ENCODE data around the gene TIPARP. TPM values are rescaled to one million over a fixed set of nuclear protein-coding genes. Genes with fewer than 3 reads are reported as not detected.

The TIPARP gene
- total and polyA plus RNA-seq, 2 of the 13 experiments (the other 11 are each of a cell fraction or from before 2014, with no cell fraction given), result 7.3 to 19.7 TPM

DNA sequence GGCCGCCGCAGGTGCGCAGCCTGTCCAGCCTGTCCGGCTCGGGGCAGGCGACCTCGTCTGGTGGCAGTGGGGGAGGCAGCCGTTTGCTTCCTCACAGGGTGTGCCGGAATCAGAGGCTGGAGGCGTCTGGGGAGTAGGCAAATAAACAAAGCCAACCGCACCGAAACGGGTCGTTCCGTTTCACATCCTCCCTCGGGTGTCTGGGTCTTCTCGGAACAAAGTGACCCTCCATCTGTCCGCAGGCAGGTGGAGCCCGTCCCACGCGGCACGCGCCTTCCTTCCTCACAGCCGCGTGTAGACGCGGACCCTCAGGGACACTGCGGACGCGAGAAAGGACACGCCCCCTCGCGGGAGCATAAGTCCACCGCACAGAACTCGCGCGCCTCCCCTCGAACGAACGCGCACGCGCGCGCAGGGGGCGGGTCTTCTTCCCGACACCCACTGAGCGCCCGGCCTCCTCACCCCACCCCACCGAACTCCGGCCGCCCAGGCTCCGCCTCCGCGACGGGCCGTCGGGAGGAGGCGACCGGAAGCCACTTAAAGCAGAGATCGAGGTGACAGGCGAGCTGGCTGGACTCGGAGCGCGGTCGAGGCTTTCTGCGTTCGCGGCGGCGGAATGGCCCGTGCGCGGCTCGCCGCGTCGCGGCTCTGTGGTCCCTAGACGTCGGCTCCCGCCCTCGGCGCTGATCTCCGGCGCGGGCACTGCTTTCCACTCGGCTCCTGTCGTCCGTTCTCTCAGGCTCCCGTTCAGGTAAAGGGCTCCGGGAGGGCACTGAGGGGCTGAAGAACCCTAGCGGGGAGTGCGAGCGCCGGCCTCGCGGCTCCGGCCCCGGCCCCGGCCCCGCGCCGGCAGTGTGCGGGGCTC, at the start of gene TIPARP (continued):
- TF ChIP-seq, protein P1, sequence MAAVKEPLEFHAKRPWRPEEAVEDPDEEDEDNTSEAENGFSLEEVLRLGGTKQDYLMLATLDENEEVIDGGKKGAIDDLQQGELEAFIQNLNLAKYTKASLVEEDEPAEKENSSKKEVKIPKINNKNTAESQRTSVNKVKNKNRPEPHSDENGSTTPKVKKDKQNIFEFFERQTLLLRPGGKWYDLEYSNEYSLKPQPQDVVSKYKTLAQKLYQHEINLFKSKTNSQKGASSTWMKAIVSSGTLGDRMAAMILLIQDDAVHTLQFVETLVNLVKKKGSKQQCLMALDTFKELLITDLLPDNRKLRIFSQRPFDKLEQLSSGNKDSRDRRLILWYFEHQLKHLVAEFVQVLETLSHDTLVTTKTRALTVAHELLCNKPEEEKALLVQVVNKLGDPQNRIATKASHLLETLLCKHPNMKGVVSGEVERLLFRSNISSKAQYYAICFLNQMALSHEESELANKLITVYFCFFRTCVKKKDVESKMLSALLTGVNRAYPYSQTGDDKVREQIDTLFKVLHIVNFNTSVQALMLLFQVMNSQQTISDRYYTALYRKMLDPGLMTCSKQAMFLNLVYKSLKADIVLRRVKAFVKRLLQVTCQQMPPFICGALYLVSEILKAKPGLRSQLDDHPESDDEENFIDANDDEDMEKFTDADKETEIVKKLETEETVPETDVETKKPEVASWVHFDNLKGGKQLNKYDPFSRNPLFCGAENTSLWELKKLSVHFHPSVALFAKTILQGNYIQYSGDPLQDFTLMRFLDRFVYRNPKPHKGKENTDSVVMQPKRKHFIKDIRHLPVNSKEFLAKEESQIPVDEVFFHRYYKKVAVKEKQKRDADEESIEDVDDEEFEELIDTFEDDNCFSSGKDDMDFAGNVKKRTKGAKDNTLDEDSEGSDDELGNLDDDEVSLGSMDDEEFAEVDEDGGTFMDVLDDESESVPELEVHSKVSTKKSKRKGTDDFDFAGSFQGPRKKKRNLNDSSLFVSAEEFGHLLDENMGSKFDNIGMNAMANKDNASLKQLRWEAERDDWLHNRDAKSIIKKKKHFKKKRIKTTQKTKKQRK (IDR thresholded peaks at IDR 0.05; ENCODE audit: low read length), result no peak
- TF ChIP-seq, protein P2, sequence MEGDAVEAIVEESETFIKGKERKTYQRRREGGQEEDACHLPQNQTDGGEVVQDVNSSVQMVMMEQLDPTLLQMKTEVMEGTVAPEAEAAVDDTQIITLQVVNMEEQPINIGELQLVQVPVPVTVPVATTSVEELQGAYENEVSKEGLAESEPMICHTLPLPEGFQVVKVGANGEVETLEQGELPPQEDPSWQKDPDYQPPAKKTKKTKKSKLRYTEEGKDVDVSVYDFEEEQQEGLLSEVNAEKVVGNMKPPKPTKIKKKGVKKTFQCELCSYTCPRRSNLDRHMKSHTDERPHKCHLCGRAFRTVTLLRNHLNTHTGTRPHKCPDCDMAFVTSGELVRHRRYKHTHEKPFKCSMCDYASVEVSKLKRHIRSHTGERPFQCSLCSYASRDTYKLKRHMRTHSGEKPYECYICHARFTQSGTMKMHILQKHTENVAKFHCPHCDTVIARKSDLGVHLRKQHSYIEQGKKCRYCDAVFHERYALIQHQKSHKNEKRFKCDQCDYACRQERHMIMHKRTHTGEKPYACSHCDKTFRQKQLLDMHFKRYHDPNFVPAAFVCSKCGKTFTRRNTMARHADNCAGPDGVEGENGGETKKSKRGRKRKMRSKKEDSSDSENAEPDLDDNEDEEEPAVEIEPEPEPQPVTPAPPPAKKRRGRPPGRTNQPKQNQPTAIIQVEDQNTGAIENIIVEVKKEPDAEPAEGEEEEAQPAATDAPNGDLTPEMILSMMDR (CRISPR knock-in tag; IDR thresholded peaks at IDR 0.05), result peak; percentile 90
- TF ChIP-seq SNRNP70 (IDR thresholded peaks at IDR 0.05; ENCODE audit: low read depth, low read length), result no peak
- peak; percentile 12; the same call in 1 of the 2 replicates for TF ChIP-seq ZNF614 (CRISPR knock-in tag; IDR thresholded peaks at IDR 0.05; ENCODE audit: borderline replicate concordance)
- peak; percentile 91 for TF ChIP-seq SAP130 (CRISPR knock-in tag; IDR thresholded peaks at IDR 0.05; ENCODE audit: low read depth)
- peak; percentile 45; the same call in 1 of the 2 replicates for TF ChIP-seq FOSL2 (CRISPR knock-in tag; IDR thresholded peaks at IDR 0.05)
- 0 out of 2 replicates have a peak, but pooled peaks have one; percentile 13 for TF ChIP-seq HMG20B (CRISPR knock-in tag; conservative IDR thresholded peaks at IDR 0.05)
- TF ChIP-seq, protein P3, sequence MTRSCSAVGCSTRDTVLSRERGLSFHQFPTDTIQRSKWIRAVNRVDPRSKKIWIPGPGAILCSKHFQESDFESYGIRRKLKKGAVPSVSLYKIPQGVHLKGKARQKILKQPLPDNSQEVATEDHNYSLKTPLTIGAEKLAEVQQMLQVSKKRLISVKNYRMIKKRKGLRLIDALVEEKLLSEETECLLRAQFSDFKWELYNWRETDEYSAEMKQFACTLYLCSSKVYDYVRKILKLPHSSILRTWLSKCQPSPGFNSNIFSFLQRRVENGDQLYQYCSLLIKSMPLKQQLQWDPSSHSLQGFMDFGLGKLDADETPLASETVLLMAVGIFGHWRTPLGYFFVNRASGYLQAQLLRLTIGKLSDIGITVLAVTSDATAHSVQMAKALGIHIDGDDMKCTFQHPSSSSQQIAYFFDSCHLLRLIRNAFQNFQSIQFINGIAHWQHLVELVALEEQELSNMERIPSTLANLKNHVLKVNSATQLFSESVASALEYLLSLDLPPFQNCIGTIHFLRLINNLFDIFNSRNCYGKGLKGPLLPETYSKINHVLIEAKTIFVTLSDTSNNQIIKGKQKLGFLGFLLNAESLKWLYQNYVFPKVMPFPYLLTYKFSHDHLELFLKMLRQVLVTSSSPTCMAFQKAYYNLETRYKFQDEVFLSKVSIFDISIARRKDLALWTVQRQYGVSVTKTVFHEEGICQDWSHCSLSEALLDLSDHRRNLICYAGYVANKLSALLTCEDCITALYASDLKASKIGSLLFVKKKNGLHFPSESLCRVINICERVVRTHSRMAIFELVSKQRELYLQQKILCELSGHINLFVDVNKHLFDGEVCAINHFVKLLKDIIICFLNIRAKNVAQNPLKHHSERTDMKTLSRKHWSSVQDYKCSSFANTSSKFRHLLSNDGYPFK (CRISPR knock-in tag; IDR thresholded peaks at IDR 0.05; ENCODE audit: borderline replicate concordance), result peak; percentile 72; the same call in 1 of the 2 replicates
- peak; percentile 99 for TF ChIP-seq DR1 (CRISPR knock-in tag; IDR thresholded peaks at IDR 0.05)
- TF ChIP-seq EED (CRISPR knock-in tag; IDR thresholded peaks at IDR 0.05), result peak; percentile 84
- no peak for TF ChIP-seq PLRG1 (conservative IDR thresholded peaks at IDR 0.05)
- 0 out of 2 replicates have a peak, but pooled peaks have one; percentile 18 for TF ChIP-seq STAT5B (CRISPR knock-in tag; IDR thresholded peaks at IDR 0.05)
- no peak for TF ChIP-seq SRF (IDR thresholded peaks at IDR 0.05; ENCODE audit: low read depth, low read length)
- no peak for TF ChIP-seq RBAK (CRISPR knock-in tag; IDR thresholded peaks at IDR 0.05)
- TF ChIP-seq ZNF615 (CRISPR knock-in tag; IDR thresholded peaks at IDR 0.05; ENCODE audit: borderline replicate concordance), result no peak
- TF ChIP-seq NFE2L1 (CRISPR knock-in tag; IDR thresholded peaks at IDR 0.05; ENCODE audit: borderline replicate concordance), result no peak
- TF ChIP-seq ONECUT2 (CRISPR knock-in tag; IDR thresholded peaks at IDR 0.05), result no peak
- TF ChIP-seq SNAPC2 (CRISPR knock-in tag; IDR thresholded peaks at IDR 0.05), result peak; percentile 84
- TF ChIP-seq, protein P4, sequence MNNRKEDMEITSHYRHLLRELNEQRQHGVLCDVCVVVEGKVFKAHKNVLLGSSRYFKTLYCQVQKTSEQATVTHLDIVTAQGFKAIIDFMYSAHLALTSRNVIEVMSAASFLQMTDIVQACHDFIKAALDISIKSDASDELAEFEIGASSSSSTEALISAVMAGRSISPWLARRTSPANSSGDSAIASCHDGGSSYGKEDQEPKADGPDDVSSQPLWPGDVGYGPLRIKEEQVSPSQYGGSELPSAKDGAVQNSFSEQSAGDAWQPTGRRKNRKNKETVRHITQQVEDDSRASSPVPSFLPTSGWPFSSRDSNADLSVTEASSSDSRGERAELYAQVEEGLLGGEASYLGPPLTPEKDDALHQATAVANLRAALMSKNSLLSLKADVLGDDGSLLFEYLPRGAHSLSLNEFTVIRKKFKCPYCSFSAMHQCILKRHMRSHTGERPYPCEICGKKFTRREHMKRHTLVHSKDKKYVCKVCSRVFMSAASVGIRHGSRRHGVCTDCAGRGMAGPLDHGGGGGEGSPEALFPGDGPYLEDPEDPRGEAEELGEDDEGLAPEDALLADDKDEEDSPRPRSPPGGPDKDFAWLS (CRISPR knock-in tag; IDR thresholded peaks at IDR 0.05; ENCODE audit: borderline replicate concordance), result peak; percentile 79; the same call in 1 of the 2 replicates
- peak; percentile 73 for TF ChIP-seq TGIF2 (CRISPR knock-in tag; IDR thresholded peaks at IDR 0.05)
